ENCODE results near the gene CACNB2. TPM values are rescaled to one million over a fixed set of nuclear protein-coding genes. Genes with fewer than 3 reads are reported as not detected.

The CACNB2 gene
- total RNA-seq, 1 experiment from 2014 or later = 34.1 TPM

- Histone ChIP-seq H3K27ac (ENCODE audit: low read depth, low read length, poor library complexity, severe bottlenecking) (no peak overlapping the region), H3K27me3 (replicated peaks; ENCODE audit: insufficient read depth, low read depth, low read length, poor library complexity) (no peaks in the 10 kb centered on the region), H3K4me1 (ENCODE audit: insufficient read depth, low read length, poor library complexity, severe bottlenecking) (peaks cover 42% of the 10 kb centered on the region), H3K9me3 (ENCODE audit: low read depth, low read length, poor library complexity, severe bottlenecking) (no peaks in the 10 kb centered on the region), H3K36me3 (ENCODE audit: insufficient read depth, low read length, poor library complexity, severe bottlenecking) (no peaks in the 10 kb centered on the region), H3K4me3 (ENCODE audit: low read depth, low read length, poor library complexity, severe bottlenecking) (no peak overlapping the region)
- no peak for DNase-seq (ENCODE audit: low spot score)
- CTCF ChIA-PET = interaction anchor here (2.1 kb wide), 1 partner anchor 21 kb away, joined by 8 read pairs; no protein-coding TSS in a partner anchor
- intact Hi-C loops (cut with micrococcal nuclease; ENCODE audit: unreplicated experiment) = loop anchor here (5.0 kb wide), 2 partner anchors 75 to 475 kb away; partner anchors contain the start of gene CACNB2
- TF ChIP-seq EZH2 (IDR thresholded peaks at IDR 0.05; ENCODE audit: borderline replicate concordance, low read depth, low read length, poor library complexity, severe bottlenecking) = no peak
- TF ChIP-seq, protein P1, sequence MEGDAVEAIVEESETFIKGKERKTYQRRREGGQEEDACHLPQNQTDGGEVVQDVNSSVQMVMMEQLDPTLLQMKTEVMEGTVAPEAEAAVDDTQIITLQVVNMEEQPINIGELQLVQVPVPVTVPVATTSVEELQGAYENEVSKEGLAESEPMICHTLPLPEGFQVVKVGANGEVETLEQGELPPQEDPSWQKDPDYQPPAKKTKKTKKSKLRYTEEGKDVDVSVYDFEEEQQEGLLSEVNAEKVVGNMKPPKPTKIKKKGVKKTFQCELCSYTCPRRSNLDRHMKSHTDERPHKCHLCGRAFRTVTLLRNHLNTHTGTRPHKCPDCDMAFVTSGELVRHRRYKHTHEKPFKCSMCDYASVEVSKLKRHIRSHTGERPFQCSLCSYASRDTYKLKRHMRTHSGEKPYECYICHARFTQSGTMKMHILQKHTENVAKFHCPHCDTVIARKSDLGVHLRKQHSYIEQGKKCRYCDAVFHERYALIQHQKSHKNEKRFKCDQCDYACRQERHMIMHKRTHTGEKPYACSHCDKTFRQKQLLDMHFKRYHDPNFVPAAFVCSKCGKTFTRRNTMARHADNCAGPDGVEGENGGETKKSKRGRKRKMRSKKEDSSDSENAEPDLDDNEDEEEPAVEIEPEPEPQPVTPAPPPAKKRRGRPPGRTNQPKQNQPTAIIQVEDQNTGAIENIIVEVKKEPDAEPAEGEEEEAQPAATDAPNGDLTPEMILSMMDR (conservative IDR thresholded peaks at IDR 0.05; ENCODE audit: low read depth, low read length) = no peak
- POLR2A ChIA-PET (ENCODE audit: low non-redundant PET) = no interaction called here
- no TSS peak for BruUV-seq (replicated peaks)
Observed at GRCh38 chr10:18217577-18217976, 77.4 kb downstream of the CACNB2 start.

DNA sequence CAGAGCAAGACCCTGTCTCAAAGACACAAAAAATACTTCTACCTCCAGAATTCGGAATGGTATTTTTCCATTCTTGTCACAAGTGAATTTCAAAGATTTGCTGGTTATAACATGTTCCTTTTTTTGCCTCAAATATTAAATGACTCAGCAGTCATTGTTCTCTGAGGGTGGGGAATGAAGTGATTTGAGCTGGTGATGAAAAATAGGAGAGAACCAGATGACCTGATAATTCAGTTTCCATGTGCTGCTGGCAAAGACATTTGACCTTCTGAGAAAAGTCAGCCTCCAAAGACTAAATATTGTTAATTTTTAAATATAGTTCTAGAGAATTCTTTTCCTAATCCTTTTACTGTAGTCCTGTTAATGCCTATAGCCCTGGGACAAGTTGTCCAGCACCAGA, 78.9 kb downstream of the CACNB2 start:
- peaks cover 41% of the 10 kb centered on the region for H3K4me1 ChIP-seq (ENCODE audit: insufficient read depth, low read length, poor library complexity, severe bottlenecking)
- H3K4me3 ChIP-seq (ENCODE audit: low read depth, low read length, poor library complexity, severe bottlenecking) = no peak overlapping the region
- no peak for DNase-seq (ENCODE audit: low spot score)
- no TSS peak for BruUV-seq (replicated peaks)
- intact Hi-C loops (cut with micrococcal nuclease; ENCODE audit: unreplicated experiment) = loop anchor here (5.0 kb wide), 2 partner anchors 77 to 477 kb away; partner anchors contain the start of gene CACNB2
- TF ChIP-seq, protein P1 (conservative IDR thresholded peaks at IDR 0.05; ENCODE audit: low read depth, low read length) = no peak
- TF ChIP-seq EZH2 (IDR thresholded peaks at IDR 0.05; ENCODE audit: borderline replicate concordance, low read depth, low read length, poor library complexity, severe bottlenecking) = no peak
- H3K27ac ChIP-seq (ENCODE audit: low read depth, low read length, poor library complexity, severe bottlenecking) = no peak overlapping the region
- H3K9me3 ChIP-seq (ENCODE audit: low read depth, low read length, poor library complexity, severe bottlenecking) = no peaks in the 10 kb centered on the region
- H3K36me3 ChIP-seq (ENCODE audit: insufficient read depth, low read length, poor library complexity, severe bottlenecking) = no peaks in the 10 kb centered on the region
- ChIA-PET POLR2A (ENCODE audit: low non-redundant PET) (no interaction called here), CTCF (no interaction called here)
- no peaks in the 10 kb centered on the region for H3K27me3 ChIP-seq (replicated peaks; ENCODE audit: insufficient read depth, low read depth, low read length, poor library complexity)

- DNase-seq (ENCODE audit: low spot score) = no peak
- intact Hi-C loops (cut with micrococcal nuclease; ENCODE audit: unreplicated experiment) = no loop called here
- Histone ChIP-seq H3K36me3 (ENCODE audit: insufficient read depth, low read length, poor library complexity, severe bottlenecking) (no peaks in the 10 kb centered on the region), H3K27ac (ENCODE audit: low read depth, low read length, poor library complexity, severe bottlenecking) (no peak overlapping the region), H3K9me3 (ENCODE audit: low read depth, low read length, poor library complexity, severe bottlenecking) (no peaks in the 10 kb centered on the region), H3K4me1 (ENCODE audit: insufficient read depth, low read length, poor library complexity, severe bottlenecking) (peaks cover 42% of the 10 kb centered on the region), H3K4me3 (ENCODE audit: low read depth, low read length, poor library complexity, severe bottlenecking) (no peak overlapping the region), H3K27me3 (replicated peaks; ENCODE audit: insufficient read depth, low read depth, low read length, poor library complexity) (no peaks in the 10 kb centered on the region)
- TF ChIP-seq, protein P1 (conservative IDR thresholded peaks at IDR 0.05; ENCODE audit: low read depth, low read length) = no peak
- no peak for TF ChIP-seq EZH2 (IDR thresholded peaks at IDR 0.05; ENCODE audit: borderline replicate concordance, low read depth, low read length, poor library complexity, severe bottlenecking)
- BruUV-seq (replicated peaks) = no TSS peak
- POLR2A ChIA-PET (ENCODE audit: low non-redundant PET) = interaction anchor here (0.6 kb wide), 1 partner anchor 124 kb away, joined by 3 read pairs; no protein-coding TSS in a partner anchor
- CTCF ChIA-PET = no interaction called here
Observed at GRCh38 chr10:18221123-18221522, 80.9 kb downstream of the CACNB2 start.
